C4-2B (cell line): Measurements from ENCODE around the gene CASK.

ENCODE experiments used
- ZFX ChIP-seq: fragments of 450-650 bp; IDR thresholded peaks from 2 replicates; pipeline ENCODE4 v1.6.1; 2017
- TF ChIP-seq, protein P1 (sequence below): fragments of 450-650 bp; conservative IDR thresholded peaks from 2 replicates; pipeline ENCODE4 v1.5.1; 2017; ENCODE audit warnings: mild to moderate bottlenecking

DNA sequence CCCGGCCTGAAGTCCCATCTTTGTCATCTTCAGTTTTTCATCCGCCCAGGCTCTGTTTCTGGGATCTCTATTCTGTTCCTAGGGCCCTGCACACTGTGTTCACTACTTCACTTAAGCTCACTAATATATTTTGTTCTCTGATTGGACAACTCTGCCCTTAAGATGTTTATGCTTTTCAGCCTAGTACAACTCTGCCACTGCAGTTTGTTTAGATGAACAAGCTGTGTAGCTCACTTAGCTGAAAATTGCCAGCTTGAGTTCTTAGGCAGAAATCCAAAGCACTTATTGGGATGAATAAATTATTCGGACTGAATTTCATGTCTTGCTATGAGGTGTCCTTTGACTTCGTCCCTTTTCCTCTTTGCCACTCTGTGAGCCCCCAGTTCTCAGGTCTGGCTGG lies 415.4 kb downstream of the CASK start:
- TF ChIP-seq, protein P1, sequence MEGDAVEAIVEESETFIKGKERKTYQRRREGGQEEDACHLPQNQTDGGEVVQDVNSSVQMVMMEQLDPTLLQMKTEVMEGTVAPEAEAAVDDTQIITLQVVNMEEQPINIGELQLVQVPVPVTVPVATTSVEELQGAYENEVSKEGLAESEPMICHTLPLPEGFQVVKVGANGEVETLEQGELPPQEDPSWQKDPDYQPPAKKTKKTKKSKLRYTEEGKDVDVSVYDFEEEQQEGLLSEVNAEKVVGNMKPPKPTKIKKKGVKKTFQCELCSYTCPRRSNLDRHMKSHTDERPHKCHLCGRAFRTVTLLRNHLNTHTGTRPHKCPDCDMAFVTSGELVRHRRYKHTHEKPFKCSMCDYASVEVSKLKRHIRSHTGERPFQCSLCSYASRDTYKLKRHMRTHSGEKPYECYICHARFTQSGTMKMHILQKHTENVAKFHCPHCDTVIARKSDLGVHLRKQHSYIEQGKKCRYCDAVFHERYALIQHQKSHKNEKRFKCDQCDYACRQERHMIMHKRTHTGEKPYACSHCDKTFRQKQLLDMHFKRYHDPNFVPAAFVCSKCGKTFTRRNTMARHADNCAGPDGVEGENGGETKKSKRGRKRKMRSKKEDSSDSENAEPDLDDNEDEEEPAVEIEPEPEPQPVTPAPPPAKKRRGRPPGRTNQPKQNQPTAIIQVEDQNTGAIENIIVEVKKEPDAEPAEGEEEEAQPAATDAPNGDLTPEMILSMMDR: no peak
- TF ChIP-seq ZFX: no peak
